ENCODE data around the gene TMEM74B. TPM values are rescaled to one million over a fixed set of nuclear protein-coding genes. Genes with fewer than 3 reads are reported as not detected.
"Not testable (repeated sequence)": the region's sequence is repeated elsewhere in the genome, so short reads cannot be mapped to it uniquely, and the experiment has no call there.

Gene TMEM74B
- total RNA-seq, 3 donors from 2014 or later: 0.38 to 2.6 (median 2.1) TPM

- DNase-seq (no peak), ATAC-seq (no peak)
- intact Hi-C loops (cut with DNase I, micrococcal nuclease): no loop called here
- Histone ChIP-seq H3K9me3 (no peaks in the 10 kb centered on the region), H3K4me3 (no peak overlapping the region), H3K36me3 (ENCODE audit: low read depth) (no peaks in the 10 kb centered on the region), H3K4me1 (ENCODE audit: low read depth) (peaks cover 15% of the 10 kb centered on the region)
- TF ChIP-seq CTCF (IDR thresholded peaks at IDR 0.05): no peak
Measured at GRCh38 chr20:1224205-1224890, 39.6 kb upstream of the TMEM74B start.

- peaks cover 15% of the 10 kb centered on the region for H3K4me1 ChIP-seq (ENCODE audit: low read depth)
- intact Hi-C loops (cut with DNase I, micrococcal nuclease); H3K9me3 ChIP-seq; H3K4me3 ChIP-seq; DNase-seq; H3K36me3 ChIP-seq (ENCODE audit: low read depth); ATAC-seq: not testable (repeated sequence)
Measured at GRCh38 chr20:1222750-1223149, 38.0 kb upstream of the TMEM74B start.

- intact Hi-C loops (cut with DNase I, micrococcal nuclease); ATAC-seq; DNase-seq; H3K36me3 ChIP-seq (ENCODE audit: low read depth); H3K4me1 ChIP-seq (ENCODE audit: low read depth); H3K9me3 ChIP-seq; H3K4me3 ChIP-seq: not testable (repeated sequence)
Measured at GRCh38 chr20:1216527-1217427, 32.0 kb upstream of the TMEM74B start.

GRCh38 chr20:1215386-1216170 lies 30.8 kb upstream of the TMEM74B start:
- no peaks in the 10 kb centered on the region for H3K9me3 ChIP-seq
- no peak overlapping the region for H3K4me3 ChIP-seq
- TF ChIP-seq CTCF (IDR thresholded peaks at IDR 0.05): no peak
- no peak for DNase-seq
- H3K36me3 ChIP-seq (ENCODE audit: low read depth): no peaks in the 10 kb centered on the region
- no peaks in the 10 kb centered on the region for H3K4me1 ChIP-seq (ENCODE audit: low read depth)
- intact Hi-C loops (cut with DNase I, micrococcal nuclease): no loop called here
- ATAC-seq: no peak

GRCh38 chr20:1214838-1215261 lies 30.1 kb upstream of the TMEM74B start:
- no peak overlapping the region for H3K4me3 ChIP-seq
- H3K36me3 ChIP-seq (ENCODE audit: low read depth): no peaks in the 10 kb centered on the region
- ATAC-seq: no peak
- intact Hi-C loops (cut with DNase I, micrococcal nuclease): no loop called here
- TF ChIP-seq CTCF (IDR thresholded peaks at IDR 0.05): no peak
- DNase-seq: no peak
- no peaks in the 10 kb centered on the region for H3K9me3 ChIP-seq
- no peaks in the 10 kb centered on the region for H3K4me1 ChIP-seq (ENCODE audit: low read depth)

GRCh38 chr20:1212607-1213396 lies 28.0 kb upstream of the TMEM74B start:
- intact Hi-C loops (cut with DNase I, micrococcal nuclease): loop anchor here in 1 of 2 donors (2.0 kb wide), 1 partner anchor 396 kb away; no protein-coding TSS in a partner anchor
- no peak overlapping the region for H3K4me3 ChIP-seq
- H3K36me3 ChIP-seq (ENCODE audit: low read depth): no peaks in the 10 kb centered on the region
- no peaks in the 10 kb centered on the region for H3K9me3 ChIP-seq
- no peaks in the 10 kb centered on the region for H3K4me1 ChIP-seq (ENCODE audit: low read depth)
- peak; percentile 69 for TF ChIP-seq CTCF (IDR thresholded peaks at IDR 0.05)
- ATAC-seq (peak; percentile 97), DNase-seq (peak in 2 of 3 donors; percentile 68 to 83)
